Activated gamma-delta T cell treated with anti-CD3 and anti-CD28 coated beads, Interleukin-2, amount 50 U/mL, for 16 hours (primary cell): ENCODE results near the gene ERC2.
"Not testable (repeated sequence)": the region's sequence is repeated elsewhere in the genome, so short reads cannot be mapped to it uniquely, and the experiment has no call there.

Source experiments
- DNase-seq: peaks from one replicate; pipeline ENCODE4 v3.0.0-alpha.2; 2020; ENCODE audit warnings: low read depth

Gene ERC2

GRCh38 chr3:55880357-55880756 is 587.9 kb downstream of the ERC2 start:
- DNase-seq = no peak

GRCh38 chr3:55879901-55880331 is 588.4 kb downstream of the ERC2 start:
- no peak for DNase-seq

- DNase-seq = no peak
These were observed 590.6 kb downstream of the ERC2 start for GRCh38 chr3:55877703-55878102.

GRCh38 chr3:55876560-55876959 is 591.7 kb downstream of the ERC2 start:
- no peak for DNase-seq

GRCh38 chr3:55875113-55875512 is 593.2 kb downstream of the ERC2 start:
- DNase-seq = no peak

- no peak for DNase-seq
These were observed 594.6 kb downstream of the ERC2 start for GRCh38 chr3:55873523-55874254.

- DNase-seq = no peak
These were observed 597.7 kb downstream of the ERC2 start for GRCh38 chr3:55870594-55870993.

GRCh38 chr3:55868347-55868746 is 599.9 kb downstream of the ERC2 start:
- DNase-seq = no peak

- no peak for DNase-seq
These were observed 605.2 kb downstream of the ERC2 start for GRCh38 chr3:55863028-55863427.

GRCh38 chr3:55860049-55860721 is 608.1 kb downstream of the ERC2 start:
- DNase-seq = no peak

GRCh38 chr3:55859305-55859704 is 609.0 kb downstream of the ERC2 start:
- DNase-seq = no peak

GRCh38 chr3:55858727-55859126 is 609.5 kb downstream of the ERC2 start:
- no peak for DNase-seq

GRCh38 chr3:55858302-55858701 is 610.0 kb downstream of the ERC2 start:
- no peak for DNase-seq

GRCh38 chr3:55857633-55858032 is 610.6 kb downstream of the ERC2 start:
- no peak for DNase-seq

- DNase-seq = no peak
These were observed 613.0 kb downstream of the ERC2 start for GRCh38 chr3:55855311-55855710.

GRCh38 chr3:55854494-55854893 is 613.8 kb downstream of the ERC2 start:
- no peak for DNase-seq

GRCh38 chr3:55852326-55852725 is 615.9 kb downstream of the ERC2 start:
- no peak for DNase-seq

GRCh38 chr3:55842204-55842603 is 626.1 kb downstream of the ERC2 start:
- no peak for DNase-seq

- DNase-seq = not testable (repeated sequence)
These were observed 636.4 kb downstream of the ERC2 start for GRCh38 chr3:55831876-55832275.

GRCh38 chr3:55828712-55829111 is 639.6 kb downstream of the ERC2 start:
- no peak for DNase-seq

- DNase-seq = no peak
These were observed 640.5 kb downstream of the ERC2 start for GRCh38 chr3:55827786-55828185.

- DNase-seq = no peak
These were observed 641.4 kb downstream of the ERC2 start for GRCh38 chr3:55826731-55827496.

GRCh38 chr3:55826097-55826496 is 642.2 kb downstream of the ERC2 start:
- DNase-seq = no peak
